Memory B cell (primary cell): ENCODE measurements around the gene GSTO1.

ENCODE experiments used
- ATAC-seq: fragments of 150-1000 bp; cut with Tn5 transposase; 2 replicates; pipeline ENCODE4 v1.10.0; 2021; ENCODE audit warnings: low read depth, mild to moderate bottlenecking, moderate library complexity
- DNase-seq, 2 donors: peaks; one replicate each; pipeline ENCODE4 v3.0.0; 2022; ENCODE audit warnings: low spot score in 2 of 2
- H3K27ac Mint-ChIP-seq: one replicate; pipeline ENCODE4 v1.8.0; 2022; ENCODE audit warnings: mild to moderate bottlenecking, moderate library complexity, mixed read lengths
- H3K27me3 Mint-ChIP-seq: one replicate; pipeline ENCODE4 v1.8.0; 2022; ENCODE audit warnings: mixed read lengths
- H3K36me3 Mint-ChIP-seq: one replicate; pipeline ENCODE4 v1.8.0; 2022; ENCODE audit warnings: mild to moderate bottlenecking, mixed read lengths
- H3K4me1 Mint-ChIP-seq: one replicate; pipeline ENCODE4 v1.8.0; 2022; ENCODE audit warnings: mixed read lengths
- H3K4me3 Mint-ChIP-seq: one replicate; pipeline ENCODE4 v1.8.0; 2022; ENCODE audit warnings: mild to moderate bottlenecking, moderate library complexity, mixed read lengths
- H3K9me3 Mint-ChIP-seq: one replicate; pipeline ENCODE4 v1.8.0; 2022; ENCODE audit warnings: mixed read lengths

GSTO1 gene

DNA sequence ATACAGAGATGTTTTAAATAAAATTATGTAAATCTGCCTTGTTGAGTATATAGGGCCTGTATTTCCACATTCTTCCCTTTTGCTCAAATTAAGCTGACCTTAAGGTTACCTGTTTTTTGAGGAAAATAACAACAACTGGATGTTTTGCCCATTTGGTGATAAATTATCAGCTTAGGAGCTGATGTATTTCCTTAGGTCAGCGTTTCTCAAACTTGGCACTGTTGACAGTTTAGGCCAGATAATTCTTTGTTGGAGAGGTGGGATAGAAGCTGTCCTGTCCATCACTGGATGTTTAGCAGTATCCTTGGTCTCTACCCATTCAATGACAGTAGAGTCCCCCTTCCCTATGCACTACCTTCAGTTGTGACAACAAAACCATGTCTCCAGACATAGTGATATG lies 21.5 kb downstream of the GSTO1 start:
- Mint-ChIP-seq H3K4me3 (no peak overlapping the region), H3K36me3 (no peaks in the 10 kb centered on the region), H3K27me3 (peaks cover 6% of the 10 kb centered on the region), H3K9me3 (no peaks in the 10 kb centered on the region), H3K27ac (no peak overlapping the region), H3K4me1 (no peaks in the 10 kb centered on the region)
- DNase-seq (no peak), ATAC-seq (no peak)

DNA sequence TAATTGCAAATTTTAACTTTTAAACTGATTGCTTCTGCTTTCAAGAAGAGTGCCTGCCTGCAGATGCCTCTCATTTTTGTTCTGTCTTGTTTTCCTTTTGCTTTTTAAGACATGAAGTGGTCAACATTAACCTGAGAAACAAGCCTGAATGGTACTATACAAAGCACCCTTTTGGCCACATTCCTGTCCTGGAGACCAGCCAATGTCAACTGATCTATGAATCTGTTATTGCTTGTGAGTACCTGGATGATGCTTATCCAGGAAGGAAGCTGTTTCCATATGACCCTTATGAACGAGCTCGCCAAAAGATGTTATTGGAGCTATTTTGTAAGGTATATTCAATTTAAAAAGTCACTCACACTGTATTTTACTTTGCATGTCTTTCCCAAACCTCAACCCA lies 23.1 kb downstream of the GSTO1 start:
- Mint-ChIP-seq H3K4me1 (no peaks in the 10 kb centered on the region), H3K4me3 (no peak overlapping the region), H3K27me3 (peaks cover 8% of the 10 kb centered on the region), H3K27ac (no peak overlapping the region), H3K36me3 (no peaks in the 10 kb centered on the region), H3K9me3 (no peaks in the 10 kb centered on the region)
- ATAC-seq = no peak
- no peak for DNase-seq

DNA sequence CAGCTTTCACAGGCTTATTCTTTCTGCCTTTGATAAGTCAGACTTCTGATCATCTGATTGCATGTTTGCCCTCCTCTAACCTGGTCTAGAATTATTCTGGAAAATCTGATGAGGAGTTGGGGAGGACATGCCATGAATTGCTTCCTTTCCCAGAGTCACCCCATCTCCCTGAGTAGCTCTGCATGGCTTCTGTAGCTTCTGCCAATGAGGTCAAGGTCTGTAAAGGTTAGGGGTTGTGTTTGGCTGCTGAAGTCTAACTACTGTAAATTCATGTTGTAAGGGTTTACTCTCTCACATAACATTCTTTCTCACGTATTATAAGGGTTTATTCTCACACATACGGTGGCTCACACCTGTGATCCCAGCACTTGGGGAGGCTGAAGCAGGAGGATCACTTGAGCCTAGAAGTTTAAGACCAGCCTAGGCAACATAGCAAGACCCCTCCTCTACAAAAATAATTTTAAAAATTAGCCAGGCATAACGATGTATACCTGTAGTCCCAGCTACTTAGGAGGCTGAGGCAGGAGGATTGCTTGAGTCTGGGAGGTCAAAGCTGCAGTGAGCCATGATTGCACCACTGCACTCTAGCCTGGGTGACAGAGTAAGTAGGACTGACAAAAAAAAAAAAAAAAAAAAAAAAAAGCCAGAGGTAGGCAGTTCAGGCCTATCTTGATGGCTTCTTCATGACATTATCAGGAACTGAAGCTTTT lies 25.0 kb downstream of the GSTO1 start:
- Mint-ChIP-seq H3K4me3 (no peak overlapping the region), H3K9me3 (no peaks in the 10 kb centered on the region), H3K36me3 (no peaks in the 10 kb centered on the region), H3K4me1 (no peaks in the 10 kb centered on the region), H3K27ac (no peak overlapping the region), H3K27me3 (peaks cover 8% of the 10 kb centered on the region)
- no peak for ATAC-seq
- DNase-seq = no peak

DNA sequence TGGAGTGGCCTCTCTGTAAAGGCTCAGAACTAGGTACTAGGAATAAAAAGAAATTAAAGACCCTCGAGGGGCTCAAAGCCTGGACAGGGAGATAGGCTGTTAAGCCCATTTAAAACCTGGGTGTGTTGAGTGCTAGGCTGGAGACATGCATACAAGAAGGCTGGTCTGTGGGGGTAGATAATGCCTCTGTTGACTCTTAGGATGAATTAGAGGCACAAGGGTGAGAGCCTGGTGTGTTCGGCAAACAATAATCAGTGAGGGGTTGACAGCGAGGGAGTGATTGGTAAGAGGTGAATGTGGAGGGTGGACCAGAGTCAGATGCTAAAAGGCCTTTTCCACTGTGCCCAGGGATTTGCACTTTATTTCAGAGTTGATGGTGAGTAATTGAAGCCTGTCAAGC lies 27.0 kb downstream of the GSTO1 start:
- no peak overlapping the region for H3K27ac Mint-ChIP-seq
- no peaks in the 10 kb centered on the region for H3K36me3 Mint-ChIP-seq
- H3K9me3 Mint-ChIP-seq = no peaks in the 10 kb centered on the region
- DNase-seq (no peak), ATAC-seq (no peak)
- H3K27me3 Mint-ChIP-seq = peaks cover 6% of the 10 kb centered on the region
- no peak overlapping the region for H3K4me3 Mint-ChIP-seq
- no peaks in the 10 kb centered on the region for H3K4me1 Mint-ChIP-seq

DNA sequence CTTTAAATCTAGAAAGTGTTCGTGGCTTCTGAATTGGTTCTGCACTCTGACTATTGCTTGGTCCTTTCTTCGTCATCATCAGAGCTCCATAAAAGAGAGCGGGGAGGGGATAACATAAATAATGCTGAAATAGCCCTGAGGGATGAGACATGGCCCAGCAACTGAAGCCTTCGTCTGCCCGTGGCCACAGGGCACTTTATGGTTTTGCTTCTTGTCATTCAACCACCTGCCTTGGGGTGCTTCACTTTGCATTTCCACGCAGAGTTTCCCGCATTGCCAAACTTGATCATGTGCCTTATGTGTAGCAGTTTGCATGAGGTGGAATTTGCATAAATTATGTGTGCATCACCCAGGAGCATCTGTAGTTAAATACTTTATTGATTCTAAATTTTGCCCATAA lies 30.2 kb downstream of the GSTO1 start:
- H3K4me1 Mint-ChIP-seq = no peaks in the 10 kb centered on the region
- ATAC-seq (peak; percentile 84), DNase-seq (no peak)
- H3K27ac Mint-ChIP-seq = no peak overlapping the region
- H3K4me3 Mint-ChIP-seq = no peak overlapping the region
- no peaks in the 10 kb centered on the region for H3K9me3 Mint-ChIP-seq
- no peaks in the 10 kb centered on the region for H3K36me3 Mint-ChIP-seq
- peaks cover 13% of the 10 kb centered on the region for H3K27me3 Mint-ChIP-seq

DNA sequence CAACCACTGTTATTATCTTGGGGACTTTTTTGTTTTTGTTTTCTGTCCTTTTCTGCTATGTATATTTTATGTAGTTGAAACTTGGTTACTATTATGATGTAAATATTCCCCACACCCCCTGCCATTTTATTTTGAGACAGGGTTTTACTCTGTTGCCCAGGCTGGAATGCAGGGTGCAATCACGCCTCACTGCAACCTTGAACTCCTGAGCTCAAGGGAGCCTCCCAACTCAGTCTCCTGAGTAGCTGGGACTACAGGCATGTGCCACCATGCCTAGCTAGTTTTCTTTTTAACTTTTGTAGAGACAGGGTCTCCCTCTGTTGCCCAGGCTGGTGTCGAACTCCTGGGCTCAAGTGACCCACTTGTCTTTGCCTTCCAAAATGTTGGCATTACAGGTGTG lies 32.2 kb downstream of the GSTO1 start:
- Mint-ChIP-seq H3K4me3 (no peak overlapping the region), H3K4me1 (peaks cover 5% of the 10 kb centered on the region), H3K9me3 (no peaks in the 10 kb centered on the region), H3K27ac (no peak overlapping the region), H3K36me3 (no peaks in the 10 kb centered on the region), H3K27me3 (peaks cover 16% of the 10 kb centered on the region)
- DNase-seq (no peak), ATAC-seq (no peak)

DNA sequence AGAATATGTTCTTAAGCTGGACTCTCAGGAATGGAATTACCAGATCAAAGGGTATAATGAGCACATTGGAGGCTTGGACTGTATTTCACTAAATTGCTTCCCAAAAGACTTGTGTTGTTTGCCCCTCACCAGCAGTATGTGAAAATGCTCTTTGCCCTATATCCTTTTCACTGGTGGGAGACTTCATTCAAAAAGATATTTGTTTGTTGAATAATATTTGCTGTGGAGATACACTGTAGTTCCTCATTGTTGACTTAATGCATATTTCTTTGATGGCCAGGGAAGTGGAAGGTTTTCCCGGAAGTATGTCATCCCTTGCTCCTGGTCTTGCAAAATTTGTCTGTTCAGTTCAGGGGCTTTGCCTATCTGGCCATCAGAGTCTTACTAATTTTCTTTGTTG lies 33.7 kb downstream of the GSTO1 start:
- Mint-ChIP-seq H3K4me3 (no peak overlapping the region), H3K27ac (no peak overlapping the region), H3K9me3 (no peaks in the 10 kb centered on the region), H3K36me3 (no peaks in the 10 kb centered on the region), H3K4me1 (peaks cover 5% of the 10 kb centered on the region), H3K27me3 (peaks cover 16% of the 10 kb centered on the region)
- ATAC-seq (no peak), DNase-seq (no peak)

DNA sequence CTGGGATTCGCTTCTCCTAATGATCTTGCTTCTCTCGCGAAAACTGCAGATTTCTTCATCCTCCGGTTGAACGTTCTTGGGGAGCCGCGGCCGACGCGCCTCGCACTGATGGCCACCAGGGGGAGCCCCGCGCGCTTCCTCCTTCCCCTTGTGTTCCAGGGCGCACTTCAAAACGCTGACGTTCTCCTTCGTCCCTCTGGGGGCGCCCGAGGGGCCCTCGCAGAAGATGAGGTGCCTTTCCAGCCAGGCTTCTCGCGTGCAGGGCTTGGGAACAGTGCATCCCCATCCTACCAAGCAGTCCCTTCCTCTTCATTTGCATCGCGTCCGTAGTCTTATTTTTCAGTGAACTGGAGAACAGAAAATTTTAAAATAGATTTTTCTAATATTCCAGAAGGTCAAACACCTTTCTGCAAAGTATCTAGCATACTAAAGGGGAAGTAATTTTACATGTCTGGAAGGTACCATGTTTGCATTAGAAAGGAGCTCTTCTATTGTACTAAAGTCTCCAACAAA lies 36.8 kb downstream of the GSTO1 start:
- H3K9me3 Mint-ChIP-seq = no peaks in the 10 kb centered on the region
- peaks cover 18% of the 10 kb centered on the region for H3K27me3 Mint-ChIP-seq
- ATAC-seq = peak; percentile 95
- DNase-seq = peak; percentile 86 to 87
- H3K36me3 Mint-ChIP-seq = no peaks in the 10 kb centered on the region
- peak overlapping the region; percentile 54 for H3K4me3 Mint-ChIP-seq
- no peak overlapping the region for H3K27ac Mint-ChIP-seq
- peaks cover 5% of the 10 kb centered on the region for H3K4me1 Mint-ChIP-seq

DNA sequence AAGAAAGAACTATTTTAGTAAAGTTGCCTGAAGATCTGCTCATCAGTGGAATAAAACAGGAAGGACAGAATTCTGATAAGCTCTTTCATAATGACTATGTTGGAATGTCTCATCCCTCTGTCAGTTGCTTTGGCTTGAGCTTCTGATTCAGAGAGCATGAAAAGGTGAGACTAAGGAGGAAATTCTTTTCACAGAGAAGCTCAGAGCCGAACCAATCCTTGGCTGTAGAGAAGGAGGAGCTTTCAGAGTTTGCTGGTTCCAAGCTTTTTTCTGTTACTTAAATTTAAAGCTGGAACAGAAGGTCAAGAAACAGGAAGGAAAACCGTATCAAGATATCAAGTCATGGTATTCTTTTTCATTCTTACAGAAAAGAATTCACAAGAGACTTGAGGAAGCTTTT lies 38.3 kb downstream of the GSTO1 start:
- Mint-ChIP-seq H3K36me3 (no peaks in the 10 kb centered on the region), H3K27me3 (peaks cover 14% of the 10 kb centered on the region), H3K9me3 (no peaks in the 10 kb centered on the region), H3K4me1 (peaks cover 5% of the 10 kb centered on the region), H3K27ac (no peak overlapping the region), H3K4me3 (no peak overlapping the region)
- ATAC-seq = no peak
- DNase-seq = no peak

DNA sequence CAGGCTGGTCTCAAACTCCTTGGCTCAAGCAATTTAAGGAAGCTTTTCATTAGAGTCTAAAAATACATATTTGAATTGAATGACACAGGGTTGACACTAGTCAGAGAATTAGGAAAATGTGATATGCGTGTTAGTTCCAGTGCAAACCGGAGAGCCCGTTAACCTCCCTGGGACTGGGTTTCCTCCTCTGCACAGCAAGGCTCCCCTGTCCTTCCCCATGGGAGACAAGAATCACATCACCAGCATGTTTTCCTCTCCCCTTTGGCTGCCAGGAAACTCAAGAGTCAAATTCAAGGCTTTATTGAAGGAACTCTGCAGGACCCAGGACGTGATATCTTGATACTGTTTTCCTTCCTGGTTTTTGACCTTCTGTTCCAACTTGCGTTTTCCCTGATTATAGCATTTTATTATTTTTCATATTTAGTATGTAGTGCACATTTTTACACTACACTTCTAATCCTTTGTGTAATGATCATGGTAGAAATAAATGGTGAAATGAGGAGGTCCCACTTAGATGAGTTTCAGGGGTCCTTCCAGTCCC lies 39.2 kb downstream of the GSTO1 start:
- H3K27me3 Mint-ChIP-seq = peaks cover 12% of the 10 kb centered on the region
- peaks cover 5% of the 10 kb centered on the region for H3K4me1 Mint-ChIP-seq
- H3K36me3 Mint-ChIP-seq = no peaks in the 10 kb centered on the region
- ATAC-seq (no peak), DNase-seq (no peak)
- H3K4me3 Mint-ChIP-seq = no peak overlapping the region
- H3K9me3 Mint-ChIP-seq = no peaks in the 10 kb centered on the region
- H3K27ac Mint-ChIP-seq = no peak overlapping the region

DNA sequence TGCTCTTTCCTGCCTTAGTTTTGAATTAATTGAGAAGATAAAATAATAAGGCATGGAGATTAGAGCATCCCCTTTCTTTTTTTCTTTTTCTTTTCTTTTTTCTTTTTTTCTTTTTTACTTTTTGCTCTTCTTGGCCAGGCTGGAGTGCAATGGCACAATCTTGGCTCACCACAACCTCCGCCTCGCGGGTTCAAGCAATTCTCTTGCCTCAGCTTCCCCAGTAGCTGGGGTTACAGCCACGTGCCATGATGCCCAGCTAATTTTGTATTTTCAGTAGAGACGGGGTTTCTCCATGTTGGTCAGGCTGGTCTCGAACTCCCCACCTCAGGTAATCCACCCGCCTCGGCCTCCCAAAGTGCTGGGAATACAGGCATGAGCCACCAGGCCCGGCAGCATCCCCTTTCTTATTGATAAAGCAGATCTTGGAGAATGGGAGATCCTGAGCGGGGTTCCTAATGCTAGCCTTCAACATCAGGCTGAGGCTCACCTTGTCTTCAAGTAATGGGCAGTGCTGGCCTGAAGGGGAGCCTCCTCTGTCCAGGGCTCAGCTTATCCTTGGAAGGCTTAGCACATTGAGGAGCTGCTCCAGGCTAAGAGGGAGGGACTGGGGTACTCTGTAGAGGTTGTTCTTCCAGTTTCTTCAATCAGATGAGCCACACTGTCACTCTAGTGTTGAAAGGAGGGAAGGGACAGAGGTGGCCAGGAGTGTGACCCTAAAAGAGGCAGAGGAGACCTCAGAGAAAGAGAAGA lies 42.2 kb downstream of the GSTO1 start:
- Mint-ChIP-seq H3K27me3 (peaks cover 9% of the 10 kb centered on the region), H3K4me3 (no peak overlapping the region), H3K36me3 (no peaks in the 10 kb centered on the region), H3K4me1 (peaks cover 2% of the 10 kb centered on the region), H3K27ac (no peak overlapping the region), H3K9me3 (no peaks in the 10 kb centered on the region)
- no peak for DNase-seq
- no peak for ATAC-seq

DNA sequence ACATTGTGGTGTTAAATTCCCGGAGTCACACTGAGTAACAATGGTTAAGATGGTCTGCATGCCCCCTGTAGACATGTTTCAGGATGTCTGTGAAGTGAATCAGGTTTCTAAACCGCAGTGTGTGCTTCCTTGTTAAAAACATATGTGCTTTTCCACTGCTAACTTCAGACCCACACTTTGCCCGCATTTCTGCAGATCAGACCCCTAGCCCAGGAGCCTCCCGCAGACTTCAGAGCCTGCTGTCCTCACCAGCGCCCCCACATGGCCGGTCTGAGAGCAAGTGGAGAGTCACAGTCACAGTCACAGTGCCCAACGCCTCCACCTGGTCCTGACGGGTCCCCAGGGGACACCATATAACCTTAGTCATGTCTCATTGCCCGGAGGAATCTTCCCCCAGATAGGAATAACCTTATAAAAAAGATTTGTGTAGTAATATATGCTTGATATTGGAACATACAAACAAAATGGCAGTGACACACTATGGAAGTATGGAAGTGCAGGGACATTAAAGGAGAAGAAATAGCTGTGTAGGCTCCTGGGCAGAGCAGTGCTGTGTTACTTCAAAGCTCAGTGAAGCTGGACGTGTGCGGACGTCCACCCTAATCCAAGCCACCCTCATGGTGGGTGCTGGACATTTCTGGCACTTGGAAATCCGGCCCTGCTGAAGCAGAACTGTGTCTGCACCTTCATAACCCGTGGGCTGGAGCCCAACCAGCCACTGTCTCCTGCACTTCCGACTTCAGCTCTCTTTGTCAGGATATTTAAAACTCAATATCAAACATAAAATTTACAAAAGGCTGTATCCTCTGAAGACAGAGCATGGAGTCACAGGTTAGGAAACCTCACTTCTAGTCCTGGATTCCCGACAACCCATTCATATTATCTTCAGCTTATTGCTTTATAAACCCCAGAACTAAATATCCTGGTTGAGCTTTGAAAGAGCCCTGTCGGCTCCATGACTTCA lies 43.3 kb downstream of the GSTO1 start:
- peaks cover 9% of the 10 kb centered on the region for H3K27me3 Mint-ChIP-seq
- no peak overlapping the region for H3K4me3 Mint-ChIP-seq
- H3K27ac Mint-ChIP-seq = no peak overlapping the region
- H3K9me3 Mint-ChIP-seq = no peaks in the 10 kb centered on the region
- no peaks in the 10 kb centered on the region for H3K36me3 Mint-ChIP-seq
- DNase-seq (no peak), ATAC-seq (peak; percentile 57)
- peaks cover 2% of the 10 kb centered on the region for H3K4me1 Mint-ChIP-seq

DNA sequence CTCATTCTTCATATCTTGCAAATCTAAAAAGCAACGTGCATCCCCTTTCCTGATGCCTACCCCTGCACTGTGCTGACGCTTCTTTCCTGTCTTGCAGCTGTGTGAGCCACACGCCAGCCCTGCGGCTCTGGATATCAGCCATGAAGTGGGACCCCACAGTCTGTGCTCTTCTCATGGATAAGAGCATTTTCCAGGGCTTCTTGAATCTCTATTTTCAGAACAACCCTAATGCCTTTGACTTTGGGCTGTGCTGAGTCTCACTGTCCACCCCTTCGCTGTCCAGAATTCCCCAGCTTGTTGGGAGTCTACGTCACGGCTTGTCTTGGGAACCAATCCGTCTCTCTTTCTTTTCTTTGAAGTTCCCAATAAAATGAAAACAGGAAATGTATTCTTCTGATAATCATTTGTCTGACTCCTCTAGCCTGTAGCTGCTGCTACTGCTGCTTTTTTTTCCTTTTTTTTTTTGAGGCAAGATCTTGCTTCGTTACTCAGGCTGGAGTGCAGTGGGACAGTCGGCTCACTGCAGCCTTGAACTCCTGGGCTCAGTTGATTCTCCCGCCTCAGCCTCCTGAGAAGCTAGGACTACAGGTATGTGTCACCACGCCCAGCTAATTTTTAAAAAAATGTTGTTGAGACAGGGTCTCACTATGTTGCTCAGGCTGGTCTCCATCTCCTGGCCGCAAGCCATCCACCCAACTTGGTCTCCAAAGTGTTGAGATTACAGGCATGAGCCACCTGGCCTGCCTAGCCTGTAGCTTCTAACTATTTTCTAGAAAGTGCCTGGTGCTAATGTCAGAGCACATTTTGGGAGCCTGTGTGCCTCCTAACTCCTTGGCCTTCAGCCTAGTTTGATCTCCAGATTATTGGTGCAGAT lies 44.6 kb downstream of the GSTO1 start:
- peaks cover 2% of the 10 kb centered on the region for H3K4me1 Mint-ChIP-seq
- H3K4me3 Mint-ChIP-seq = no peak overlapping the region
- H3K36me3 Mint-ChIP-seq = no peaks in the 10 kb centered on the region
- H3K27me3 Mint-ChIP-seq = peaks cover 9% of the 10 kb centered on the region
- no peak overlapping the region for H3K27ac Mint-ChIP-seq
- no peaks in the 10 kb centered on the region for H3K9me3 Mint-ChIP-seq
- DNase-seq (no peak), ATAC-seq (no peak)
